HG03064 (cell line): ENCODE data around the gene RYR2.

Experiments
- ATAC-seq: cut with Tn5 transposase; IDR thresholded peaks from one replicate; pipeline ENCODE4 v1.9.1; 2021; ENCODE audit warnings: low read depth; ENCODE audit not compliant: unreplicated experiment

The RYR2 gene

GRCh38 chr1:237754627-237755026 is 712.6 kb downstream of the RYR2 start:
- no peak for ATAC-seq

GRCh38 chr1:237756304-237756967 is 714.5 kb downstream of the RYR2 start:
- no peak for ATAC-seq

- ATAC-seq, result no peak
Observed at GRCh38 chr1:237759377-237759776, 717.4 kb downstream of the RYR2 start.

- no peak for ATAC-seq
Observed at GRCh38 chr1:237760951-237761350, 719.0 kb downstream of the RYR2 start.

- ATAC-seq, result no peak
Observed at GRCh38 chr1:237763137-237763536, 721.2 kb downstream of the RYR2 start.

GRCh38 chr1:237763751-237764150 is 721.8 kb downstream of the RYR2 start:
- no peak for ATAC-seq

GRCh38 chr1:237769916-237770315 is 727.9 kb downstream of the RYR2 start:
- ATAC-seq, result no peak

- no peak for ATAC-seq
Observed at GRCh38 chr1:237772009-237772408, 730.0 kb downstream of the RYR2 start.

- no peak for ATAC-seq
Observed at GRCh38 chr1:237774246-237774645, 732.3 kb downstream of the RYR2 start.

- ATAC-seq, result no peak
Observed at GRCh38 chr1:237779356-237779755, 737.4 kb downstream of the RYR2 start.

- ATAC-seq, result no peak
Observed at GRCh38 chr1:237786066-237786719, 744.2 kb downstream of the RYR2 start.

- ATAC-seq, result no peak
Observed at GRCh38 chr1:237788069-237788468, 746.1 kb downstream of the RYR2 start.

- ATAC-seq, result no peak
Observed at GRCh38 chr1:237789619-237790018, 747.6 kb downstream of the RYR2 start.

GRCh38 chr1:237791592-237791991 is 749.6 kb downstream of the RYR2 start:
- no peak for ATAC-seq

GRCh38 chr1:237792149-237792548 is 750.2 kb downstream of the RYR2 start:
- no peak for ATAC-seq

- ATAC-seq, result no peak
Observed at GRCh38 chr1:237792726-237793125, 750.7 kb downstream of the RYR2 start.

- ATAC-seq, result no peak
Observed at GRCh38 chr1:237794071-237794470, 752.1 kb downstream of the RYR2 start.

GRCh38 chr1:237795558-237795957 is 753.6 kb downstream of the RYR2 start:
- no peak for ATAC-seq

GRCh38 chr1:237799762-237800474 is 757.9 kb downstream of the RYR2 start:
- no peak for ATAC-seq

GRCh38 chr1:237804516-237804915 is 762.5 kb downstream of the RYR2 start:
- no peak for ATAC-seq

GRCh38 chr1:237809099-237809498 is 767.1 kb downstream of the RYR2 start:
- ATAC-seq, result no peak

- ATAC-seq, result no peak
Observed at GRCh38 chr1:237811633-237812032, 769.6 kb downstream of the RYR2 start.
